OCI-LY3 (cell line): ENCODE results near the gene GMIP.

Source experiments
- EZH2phosphoT487 ChIP-seq: fragments of 200-600 bp; shearing (Covaris generic); IDR thresholded peaks from 2 replicates; pipeline ENCODE4 v1.6.1; 2018; ENCODE audit warnings: antibody characterized with exemption, mixed run types, low read depth
- TF ChIP-seq, protein P1 (sequence below): fragments of 200-600, 300-600 bp; sonication (generic); IDR thresholded peaks from 2 replicates; pipeline ENCODE4 v1.5.1; 2014; ENCODE audit warnings: antibody characterized with exemption, low read length, low read depth

DNA sequence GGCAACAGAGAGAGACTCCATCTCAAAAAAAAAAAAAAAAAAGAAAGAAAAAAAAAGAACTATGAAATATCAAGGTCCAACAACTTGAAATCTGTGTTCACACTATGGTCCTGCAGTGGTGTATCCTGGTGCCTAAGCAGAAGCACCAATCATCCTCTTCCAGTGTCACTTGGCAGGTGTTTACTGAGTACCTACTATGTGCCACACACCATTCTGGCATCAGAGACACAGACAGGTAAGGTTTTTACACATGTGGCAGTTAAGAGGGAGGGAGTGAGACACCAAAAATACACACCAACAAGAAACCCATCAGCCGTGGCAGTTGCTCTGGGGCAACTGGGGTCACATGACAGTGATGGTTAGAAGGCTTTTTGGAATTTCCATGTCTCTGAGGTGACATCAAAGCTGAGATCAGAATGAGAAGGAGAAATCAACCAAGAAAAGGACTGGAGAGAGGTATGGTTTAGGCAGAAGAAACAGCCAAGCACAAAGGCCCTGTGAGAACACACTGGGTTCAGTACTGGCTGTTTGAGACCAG lies 42.6 kb downstream of the GMIP start:
- TF ChIP-seq, protein P1, sequence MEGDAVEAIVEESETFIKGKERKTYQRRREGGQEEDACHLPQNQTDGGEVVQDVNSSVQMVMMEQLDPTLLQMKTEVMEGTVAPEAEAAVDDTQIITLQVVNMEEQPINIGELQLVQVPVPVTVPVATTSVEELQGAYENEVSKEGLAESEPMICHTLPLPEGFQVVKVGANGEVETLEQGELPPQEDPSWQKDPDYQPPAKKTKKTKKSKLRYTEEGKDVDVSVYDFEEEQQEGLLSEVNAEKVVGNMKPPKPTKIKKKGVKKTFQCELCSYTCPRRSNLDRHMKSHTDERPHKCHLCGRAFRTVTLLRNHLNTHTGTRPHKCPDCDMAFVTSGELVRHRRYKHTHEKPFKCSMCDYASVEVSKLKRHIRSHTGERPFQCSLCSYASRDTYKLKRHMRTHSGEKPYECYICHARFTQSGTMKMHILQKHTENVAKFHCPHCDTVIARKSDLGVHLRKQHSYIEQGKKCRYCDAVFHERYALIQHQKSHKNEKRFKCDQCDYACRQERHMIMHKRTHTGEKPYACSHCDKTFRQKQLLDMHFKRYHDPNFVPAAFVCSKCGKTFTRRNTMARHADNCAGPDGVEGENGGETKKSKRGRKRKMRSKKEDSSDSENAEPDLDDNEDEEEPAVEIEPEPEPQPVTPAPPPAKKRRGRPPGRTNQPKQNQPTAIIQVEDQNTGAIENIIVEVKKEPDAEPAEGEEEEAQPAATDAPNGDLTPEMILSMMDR: no peak
- TF ChIP-seq EZH2phosphoT487: no peak
